Activated CD8-positive, alpha-beta T cell treated with anti-CD3 and anti-CD28 coated beads for 36 hours (primary cell): ENCODE data around the gene ADM2. TPM values are rescaled to one million over a fixed set of nuclear protein-coding genes. Genes with fewer than 3 reads are reported as not detected.
A peak's percentile ranks its signal among the peaks of the same experiment; 100 is the strongest.

ENCODE experiments used
- ATAC-seq: fragments of 200-7000 bp; cut with Tn5 transposase; one replicate; pipeline ENCODE4 v1.10.0; 2021; ENCODE audit warnings: mild to moderate bottlenecking, moderate library complexity
- CTCF ChIA-PET: fragments of 350-600 bp; sonication (Branson Sonifier 250); formaldehyde crosslinking; loops from one replicate; lab custom pipeline; 2021; ENCODE audit warnings: antibody characterized with exemption; lab: Charles Lee
- POLR2A ChIA-PET: fragments of 350-600 bp; sonication (Branson Sonifier 250); formaldehyde crosslinking; loops from one replicate; lab custom pipeline; 2021; ENCODE audit warnings: antibody characterized with exemption; lab: Charles Lee
- DNase-seq: peaks from one replicate; pipeline ENCODE4 v3.0.0-alpha.2; 2020
- H3K27ac Mint-ChIP-seq: one replicate; pipeline ENCODE4 v1.8.0; 2021; ENCODE audit warnings: mild to moderate bottlenecking, mixed read lengths
- H3K27me3 Mint-ChIP-seq: one replicate; pipeline ENCODE4 v1.8.0; 2021; ENCODE audit warnings: mixed read lengths
- H3K36me3 Mint-ChIP-seq: one replicate; pipeline ENCODE4 v1.8.0; 2021; ENCODE audit warnings: low read depth, mixed read lengths
- H3K4me1 Mint-ChIP-seq: one replicate; pipeline ENCODE4 v1.8.0; 2021; ENCODE audit warnings: low read depth, mixed read lengths
- H3K4me3 Mint-ChIP-seq: one replicate; pipeline ENCODE4 v1.8.0; 2021; ENCODE audit warnings: mild to moderate bottlenecking, moderate library complexity, mixed read lengths
- H3K9me3 Mint-ChIP-seq: one replicate; pipeline ENCODE4 v1.8.0; 2021; ENCODE audit warnings: mixed read lengths
- CTCF ChIP-seq: fragments of 200-600 bp; IDR thresholded peaks from one replicate; pipeline ENCODE4 v1.8.0; 2022; ENCODE audit warnings: antibody characterized with exemption, mild to moderate bottlenecking
- intact Hi-C: fragments of 100-400 bp; cut with micrococcal nuclease; formaldehyde crosslinking; loops from one replicate; pipeline ENCODE4 v1.10.0; 2022
- total RNA-seq, 2 experiments: library from RNA; stranded (reverse); gene quantifications; one replicate each; pipeline ENCODE4 v1.2.3, GENCODE V29; 2021

Gene ADM2
- total RNA-seq, 2 experiments from 2014 or later: 5.5 to 6.8 TPM

GRCh38 chr22:50474710-50475651 lies 6.4 kb upstream of the ADM2 start, which contains the start of gene SBF1:
SBF1 (minus strand) TSS chr22:50475035; CDS start chr22:50474840, 195 bp downstream.
- Mint-ChIP-seq H3K27me3 (peaks cover 2% of the 10 kb centered on the region), H3K36me3 (peaks cover 1% of the 10 kb centered on the region), H3K9me3 (no peaks in the 10 kb centered on the region), H3K4me3 (peak within 1 kb of the TSS; percentile 99), H3K27ac (peak within 1 kb of the TSS; percentile 95), H3K4me1 (peaks cover 46% of the 10 kb centered on the region)
- intact Hi-C loops: no loop called here
- DNase-seq (peak; percentile 91), ATAC-seq (peak; percentile 76)
- POLR2A ChIA-PET: interaction anchor here (0.6 to 3.8 kb wide), 3 partner anchors 35 to 77 kb away, joined by 3 to 21 read pairs (median 8); partner anchors contain the start of gene SCO2
- no peak for TF ChIP-seq CTCF
- CTCF ChIA-PET: interaction anchor here (0.5 to 3.9 kb wide), 3 partner anchors 51 to 146 kb away, joined by 3 to 15 read pairs (median 13); partner anchors contain the start of gene SCO2

DNA sequence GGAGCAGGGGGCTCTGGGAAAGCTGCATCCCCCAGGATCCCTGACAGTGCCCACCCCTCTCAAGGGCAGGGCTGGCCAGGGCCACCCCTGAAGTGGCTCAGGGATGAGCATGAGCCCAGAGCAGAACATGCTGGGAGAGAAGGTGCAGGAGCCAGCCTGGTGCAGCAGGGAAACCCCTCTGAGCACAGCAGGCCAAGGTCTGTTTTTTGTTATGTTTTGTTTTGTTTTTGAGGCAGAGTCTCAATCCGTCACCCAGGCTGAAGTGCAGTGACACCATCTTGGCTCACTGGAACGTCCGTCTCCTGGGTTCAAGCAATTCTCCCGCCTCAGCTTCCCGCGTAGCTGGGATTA lies 5.7 kb upstream of the ADM2 start:
- DNase-seq (no peak), ATAC-seq (no peak)
- H3K27me3 Mint-ChIP-seq: peaks cover 6% of the 10 kb centered on the region
- peak overlapping the region; percentile 72 for H3K27ac Mint-ChIP-seq
- H3K36me3 Mint-ChIP-seq: peaks cover 1% of the 10 kb centered on the region
- intact Hi-C loops: no loop called here
- ChIA-PET POLR2A (interaction anchor here (0.6 to 1.1 kb wide), 2 partner anchors 32 to 78 kb away, joined by 3 read pairs; partner anchors contain the start of genes LMF2 and NCAPH2), CTCF (interaction anchor here (0.5 to 1.4 kb wide), 2 partner anchors 22 to 58 kb away, joined by 3 to 4 read pairs; no protein-coding TSS in a partner anchor)
- TF ChIP-seq CTCF: no peak
- H3K9me3 Mint-ChIP-seq: no peaks in the 10 kb centered on the region
- H3K4me3 Mint-ChIP-seq: peak overlapping the region; percentile 63
- peaks cover 43% of the 10 kb centered on the region for H3K4me1 Mint-ChIP-seq

DNA sequence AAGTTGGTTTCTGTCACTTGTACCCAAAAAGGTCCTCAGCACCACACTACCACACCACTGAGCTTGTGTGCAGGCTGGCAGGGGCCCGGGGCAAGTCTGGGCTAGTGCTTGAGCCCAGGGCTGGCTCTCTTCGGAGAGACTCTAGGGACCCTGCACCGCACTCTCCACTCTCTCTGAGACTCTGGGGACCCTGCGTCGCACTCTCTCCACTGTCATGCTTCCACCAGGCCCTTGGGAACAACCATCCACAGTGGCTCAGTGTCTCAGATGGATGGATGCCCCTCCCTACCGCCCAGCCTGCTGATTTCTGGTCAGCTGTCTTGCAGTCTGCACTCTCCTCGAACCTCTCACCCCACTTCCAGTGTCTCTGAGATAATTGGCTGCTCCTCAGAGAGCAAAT lies 4.5 kb upstream of the ADM2 start:
- Mint-ChIP-seq H3K4me1 (peaks cover 31% of the 10 kb centered on the region), H3K4me3 (no peak overlapping the region), H3K9me3 (no peaks in the 10 kb centered on the region), H3K27me3 (peaks cover 6% of the 10 kb centered on the region), H3K36me3 (peaks cover 1% of the 10 kb centered on the region), H3K27ac (peak overlapping the region; percentile 55)
- POLR2A ChIA-PET: interaction anchor here (1.1 kb wide), 1 partner anchor 31 kb away, joined by 3 read pairs; the partner anchor contains the start of genes LMF2 and NCAPH2
- no peak for TF ChIP-seq CTCF
- ATAC-seq (no peak), DNase-seq (no peak)
- CTCF ChIA-PET: interaction anchor here (1.0 to 1.4 kb wide), 3 partner anchors 10 to 31 kb away, joined by 3 to 4 read pairs (median 4); partner anchors contain the start of genes LMF2 and MIOX
- intact Hi-C loops: no loop called here

GRCh38 chr22:50477923-50478322 lies 3.4 kb upstream of the ADM2 start:
- no peak for ATAC-seq
- Mint-ChIP-seq H3K27ac (no peak overlapping the region), H3K4me1 (peaks cover 20% of the 10 kb centered on the region), H3K9me3 (no peaks in the 10 kb centered on the region), H3K27me3 (peaks cover 6% of the 10 kb centered on the region), H3K36me3 (peaks cover 1% of the 10 kb centered on the region), H3K4me3 (no peak overlapping the region)
- POLR2A ChIA-PET: interaction anchor here (0.6 to 1.1 kb wide), 4 partner anchors 8 to 93 kb away, joined by 3 to 4 read pairs (median 3); partner anchors contain the start of genes MIOX and SCO2
- intact Hi-C loops: no loop called here
- DNase-seq: no peak
- no peak for TF ChIP-seq CTCF
- CTCF ChIA-PET: interaction anchor here (1.2 to 1.5 kb wide), 2 partner anchors 20 to 48 kb away, joined by 4 read pairs; partner anchors contain the start of gene SCO2
